Superior temporal gyrus (tissue), 1 donor: Measurements from ENCODE around the gene RGL4.

ENCODE experiments used
- DNase-seq: peaks from one replicate; pipeline ENCODE4 v3.0.0-alpha.2; 2016; ENCODE audit errors: extremely low spot score

RGL4 gene

DNA sequence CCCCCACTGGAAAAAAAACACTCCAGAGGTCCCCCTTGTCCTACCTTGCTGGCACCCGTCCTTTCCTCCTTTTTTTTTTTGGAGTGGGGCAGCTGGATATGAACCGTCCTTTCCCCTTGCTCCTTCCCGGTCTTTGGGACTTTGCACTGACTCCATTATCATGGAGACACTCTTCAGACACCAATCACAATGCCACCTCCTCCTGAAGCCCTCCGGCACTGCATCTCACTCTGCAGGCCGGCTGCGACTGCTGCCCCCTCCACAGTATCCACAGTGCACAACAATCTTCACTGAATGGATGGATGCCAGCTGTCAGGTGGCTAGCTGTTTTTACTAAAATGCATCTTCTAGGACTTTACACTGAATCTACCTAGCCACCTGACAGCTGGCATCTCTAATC lies 12.7 kb upstream of the RGL4 start:
- no peak for DNase-seq

DNA sequence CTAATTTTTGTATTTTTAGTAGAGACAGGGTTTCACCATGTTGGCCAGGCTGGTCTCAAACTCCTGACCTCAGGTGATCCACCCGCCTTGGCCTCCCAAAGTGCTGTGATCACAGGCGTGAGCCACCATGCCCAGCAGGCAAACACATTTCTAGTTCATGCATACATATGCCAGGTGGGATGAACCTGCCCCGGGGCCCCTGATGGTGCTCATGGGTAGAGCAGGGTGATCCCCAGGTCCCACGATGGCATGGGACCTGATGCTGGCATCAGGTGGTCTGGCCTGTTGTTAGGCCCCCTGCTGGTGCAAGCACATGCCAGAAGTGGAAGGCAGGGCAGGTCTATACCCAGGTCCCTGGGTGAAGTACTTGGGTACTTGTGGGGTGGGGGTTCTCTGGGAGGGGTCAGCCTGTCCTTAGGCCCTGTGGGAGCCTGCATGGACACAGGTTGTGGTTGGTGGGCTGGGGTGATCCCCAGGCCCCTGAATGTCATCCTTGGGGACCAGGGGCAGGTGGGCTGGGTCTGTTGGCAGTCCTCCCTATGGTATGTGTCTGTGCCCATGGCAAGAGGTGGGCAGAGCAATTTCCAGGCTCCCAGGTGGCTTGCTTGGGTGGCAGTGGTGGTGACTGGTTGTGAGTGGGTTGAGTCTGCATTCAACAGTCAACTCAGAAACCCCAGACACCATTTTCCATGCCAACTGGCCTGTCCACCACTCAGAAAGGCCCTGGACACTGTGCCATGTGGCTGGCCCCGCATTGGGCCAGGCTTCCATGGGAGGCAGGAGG lies 9.6 kb upstream of the RGL4 start:
- DNase-seq, result no peak

GRCh38 chr22:23682077-23682476 lies 8.7 kb upstream of the RGL4 start:
- DNase-seq, result no peak

DNA sequence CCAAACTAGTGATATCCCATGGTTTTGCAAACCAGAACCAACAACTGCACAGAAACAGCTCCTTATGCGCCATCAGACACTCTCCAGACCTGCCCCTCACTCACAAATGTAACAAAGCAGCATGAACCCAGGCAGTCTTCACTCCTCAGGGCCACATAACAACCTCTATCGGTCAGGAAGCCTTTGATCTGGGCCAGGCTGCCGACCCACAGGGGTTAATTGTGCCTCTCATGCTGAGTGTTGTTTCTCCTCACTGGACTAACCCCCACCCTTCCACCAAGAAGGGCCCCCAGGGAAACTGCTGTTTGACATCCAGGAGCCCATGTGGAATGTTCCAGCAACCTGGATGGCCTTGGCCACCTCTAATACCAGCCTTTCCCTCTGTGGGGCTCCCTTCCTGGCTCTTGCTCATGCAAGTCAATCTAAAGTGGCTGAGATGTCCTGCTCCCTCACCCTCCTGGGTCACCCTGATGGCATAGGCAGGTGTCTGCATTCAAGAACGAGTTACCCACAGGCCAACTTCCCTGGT lies 7.9 kb upstream of the RGL4 start:
- no peak for DNase-seq

- no peak for DNase-seq
These were observed 7.3 kb upstream of the RGL4 start for GRCh38 chr22:23683545-23683944.

DNA sequence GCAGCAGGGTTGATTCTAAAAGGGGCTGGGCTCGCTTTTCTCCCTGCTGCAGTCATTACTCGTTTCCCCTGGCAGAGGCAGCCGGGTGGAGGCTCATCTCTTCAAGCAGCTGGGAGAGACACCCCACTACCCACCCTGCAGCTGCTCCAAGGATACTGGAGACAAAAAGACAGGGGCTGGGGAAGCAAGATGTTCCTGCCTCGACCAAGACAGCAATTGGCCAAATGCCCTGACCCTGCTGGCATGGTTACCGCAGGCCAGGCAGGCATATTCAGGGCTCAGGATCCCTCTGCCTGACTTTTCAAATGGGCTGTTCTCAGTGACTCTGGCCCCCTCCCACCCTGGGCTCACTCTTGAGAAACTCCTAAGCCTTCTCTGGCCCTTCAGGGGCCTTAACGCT lies 6.8 kb upstream of the RGL4 start:
- no peak for DNase-seq

- DNase-seq, result no peak
These were observed 6.2 kb upstream of the RGL4 start for GRCh38 chr22:23684561-23685031.

- DNase-seq, result no peak
These were observed 5.5 kb upstream of the RGL4 start for GRCh38 chr22:23685205-23685784.

DNA sequence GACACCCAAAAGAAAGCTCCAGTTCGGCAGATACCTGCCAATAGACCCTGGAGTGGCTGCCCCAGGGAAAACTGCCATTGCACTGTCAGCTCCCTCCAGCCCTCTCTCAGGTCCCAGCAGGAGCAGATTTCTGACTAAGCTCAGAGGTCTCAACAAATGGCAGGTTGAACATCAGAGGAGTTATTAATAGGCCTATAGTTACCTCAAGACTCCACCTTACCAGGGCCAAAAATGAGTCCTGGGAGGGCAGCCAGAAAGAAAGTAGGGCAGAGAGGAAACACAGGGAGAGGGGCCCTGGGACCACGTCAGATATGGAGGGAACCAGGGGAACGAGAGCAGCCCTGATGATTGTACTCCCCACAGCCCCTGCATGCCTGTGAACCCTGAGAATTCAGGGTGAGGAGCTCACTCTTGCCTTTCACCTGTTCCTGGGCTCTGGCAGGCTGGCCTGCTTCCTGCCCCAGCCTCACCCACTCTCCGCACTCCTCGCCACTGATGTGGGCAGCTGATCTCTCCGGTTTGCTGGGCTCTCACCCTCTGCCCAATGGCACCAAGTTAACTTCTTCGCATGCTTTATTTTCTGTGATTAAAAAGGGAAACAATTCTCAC lies 4.3 kb upstream of the RGL4 start:
- no peak for DNase-seq

- no peak for DNase-seq
These were observed 2.7 kb upstream of the RGL4 start for GRCh38 chr22:23688121-23688520.

- DNase-seq, result no peak
These were observed 2.2 kb upstream of the RGL4 start for GRCh38 chr22:23688571-23688970.

DNA sequence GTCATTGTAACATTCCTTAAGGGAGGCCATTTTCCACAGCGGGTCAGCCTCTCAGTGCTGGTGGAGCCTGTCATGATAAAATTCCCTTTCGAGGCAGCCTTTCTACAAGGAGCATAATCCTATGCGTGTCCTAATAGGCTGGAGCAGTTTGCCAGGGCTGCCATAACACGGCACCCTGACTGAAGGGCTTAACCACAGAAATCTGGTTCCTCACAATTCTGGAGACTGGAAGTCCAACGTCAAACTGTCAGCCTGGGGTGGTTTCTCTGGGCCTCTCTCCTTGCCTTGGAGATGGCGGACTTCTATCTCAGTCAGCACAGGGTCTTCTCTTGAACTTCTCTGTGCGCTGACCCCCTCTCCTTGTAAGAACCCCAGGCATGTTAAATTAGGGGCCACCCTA lies 1.4 kb upstream of the RGL4 start:
- no peak for DNase-seq

DNA sequence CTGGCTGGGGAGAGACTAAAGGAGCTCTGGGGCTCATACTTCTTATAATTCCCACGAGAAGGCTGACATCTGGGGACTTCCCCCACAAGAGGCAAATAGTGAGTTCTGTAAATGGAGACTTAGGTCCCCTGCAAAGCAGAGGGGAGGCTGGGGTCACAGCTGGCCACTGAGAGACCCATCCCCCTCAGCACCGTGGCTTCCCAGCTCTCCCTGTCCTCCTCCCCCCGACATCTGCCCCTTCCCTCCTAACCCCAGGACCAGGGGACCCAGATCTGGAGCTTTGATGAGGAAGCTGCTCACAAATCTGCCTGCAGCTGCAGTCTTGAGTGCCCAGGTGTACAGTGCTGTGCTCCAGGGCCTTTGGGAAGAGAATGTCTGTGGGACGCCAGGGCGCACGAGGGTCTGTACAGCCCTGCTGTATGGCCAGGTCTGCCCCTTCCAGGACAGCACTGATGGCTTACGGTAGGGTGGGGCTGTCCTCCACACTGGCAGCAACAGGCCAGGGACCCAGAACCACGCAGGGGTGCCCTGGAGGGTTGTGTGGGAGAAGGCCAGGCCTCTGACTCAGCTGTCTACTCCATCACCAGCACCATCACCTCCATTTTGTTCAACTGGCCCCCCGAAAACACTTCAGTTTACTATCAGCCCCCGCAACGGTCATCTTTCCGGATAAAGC lies 1.1 kb downstream of the RGL4 start:
- DNase-seq, result no peak

DNA sequence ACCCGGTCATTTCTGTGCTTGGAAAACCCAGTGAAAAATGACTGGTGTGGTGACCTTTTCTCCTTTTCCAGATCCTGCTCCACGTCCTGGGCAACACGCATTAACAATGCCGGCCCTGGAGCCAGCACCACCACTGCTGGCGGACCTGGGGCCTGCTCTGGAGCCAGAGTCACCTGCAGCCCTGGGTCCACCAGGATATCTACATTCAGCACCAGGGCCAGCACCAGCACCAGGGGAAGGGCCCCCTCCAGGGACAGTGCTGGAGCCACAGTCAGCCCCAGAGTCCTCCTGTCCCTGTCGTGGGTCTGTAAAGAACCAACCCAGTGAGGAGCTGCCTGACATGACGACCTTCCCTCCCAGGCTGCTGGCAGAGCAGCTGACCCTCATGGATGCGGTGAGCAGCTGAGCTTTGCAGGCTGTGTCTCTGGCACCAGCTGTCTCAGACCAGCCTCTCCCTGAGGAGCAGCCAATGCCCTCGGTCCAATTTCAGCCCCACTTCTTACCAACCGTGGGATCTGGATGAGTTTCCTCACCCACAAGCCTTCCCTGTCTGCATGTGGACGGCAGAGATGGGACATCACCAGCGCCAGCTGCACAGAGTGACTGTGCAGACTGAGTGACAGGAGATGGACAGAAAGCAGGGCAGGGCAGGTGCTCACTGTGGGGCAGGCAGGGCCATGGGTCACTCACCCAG lies 1.9 kb downstream of the RGL4 start:
- no peak for DNase-seq

DNA sequence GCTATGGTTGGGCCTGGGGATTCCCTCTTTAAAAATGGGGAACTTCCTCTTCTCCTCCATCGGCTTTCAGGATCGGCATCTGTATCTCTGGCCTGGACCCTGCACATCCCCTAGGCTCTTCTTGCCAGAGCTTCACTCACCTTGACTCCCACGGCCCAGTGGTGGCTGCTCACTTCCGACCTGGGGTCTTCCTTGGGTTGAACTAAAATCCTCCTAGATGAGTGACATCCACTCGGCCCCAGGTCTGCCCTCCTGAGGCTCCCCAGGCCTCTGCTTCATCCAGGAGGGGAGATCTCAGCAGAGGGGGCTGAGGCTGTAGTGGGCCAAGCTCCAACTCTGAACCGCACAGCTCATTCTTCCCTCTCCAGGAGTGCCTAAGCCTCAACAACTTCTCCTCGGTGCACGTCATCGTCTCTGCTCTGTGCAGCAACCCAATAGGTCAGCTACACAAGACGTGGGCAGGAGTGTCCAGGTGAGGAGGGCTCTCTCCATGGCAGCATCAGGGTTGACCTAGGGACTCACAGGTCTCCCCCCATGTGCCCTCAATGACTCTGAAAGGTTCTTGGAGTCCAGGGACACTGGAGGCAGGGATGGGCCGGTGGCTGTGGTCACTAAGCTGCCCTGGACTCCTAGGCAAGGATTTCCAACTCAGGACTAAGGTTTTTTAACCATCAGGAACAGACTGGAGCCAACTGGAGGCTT lies 3.3 kb downstream of the RGL4 start:
- no peak for DNase-seq

GRCh38 chr22:23695141-23695540 lies 4.3 kb downstream of the RGL4 start:
- no peak for DNase-seq

DNA sequence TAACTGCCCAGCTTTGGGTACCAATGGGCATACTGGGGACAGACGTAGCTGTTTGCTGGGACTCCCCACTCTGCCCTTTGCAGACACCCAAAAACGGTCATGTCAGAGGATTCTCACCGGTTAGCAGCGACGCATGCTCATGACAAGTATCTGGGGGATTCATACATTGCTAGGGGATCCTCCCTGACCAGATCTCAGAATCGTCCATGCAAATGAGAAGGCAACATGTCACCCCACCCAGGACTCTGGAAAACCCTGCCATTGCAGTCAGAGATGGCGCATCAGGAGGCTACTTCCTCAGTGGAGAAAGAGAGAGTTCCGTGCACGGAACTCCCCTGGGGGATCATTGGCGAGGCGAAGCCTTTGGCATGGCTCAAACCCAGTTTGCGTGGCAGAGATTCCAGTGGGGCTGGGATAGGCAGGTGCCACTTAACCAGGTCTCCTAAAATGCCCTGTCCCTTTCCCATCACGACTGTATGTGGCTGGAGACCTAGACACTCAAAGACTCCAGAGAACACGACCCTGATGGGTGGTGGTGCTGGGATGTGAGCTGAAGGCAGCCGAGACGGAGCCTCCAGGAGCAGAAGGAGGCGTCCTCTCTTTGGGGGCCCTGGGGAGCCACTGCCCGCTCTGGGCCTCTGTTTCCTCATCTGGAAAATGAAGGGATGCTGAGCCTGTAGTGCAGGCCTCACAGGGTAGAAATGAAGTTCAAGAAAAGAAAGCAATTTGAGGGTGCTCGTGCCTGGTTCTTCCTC lies 4.9 kb downstream of the RGL4 start:
- DNase-seq, result no peak

GRCh38 chr22:23696326-23696851 lies 5.6 kb downstream of the RGL4 start:
- DNase-seq, result no peak

- no peak for DNase-seq
These were observed 6.5 kb downstream of the RGL4 start for GRCh38 chr22:23697031-23697970.
